GM18951 (cell line): ENCODE measurements around the gene NACC2.

ENCODE experiments used
- POLR2A ChIP-seq: IDR thresholded peaks from 4 replicates; pipeline ENCODE4 v1.6.1; 2011; ENCODE audit warnings: mild to moderate bottlenecking; ENCODE audit not compliant: insufficient read length, insufficient read depth; ENCODE audit errors: extremely low read depth
- in situ Hi-C: fragments of 300-500 bp; cut with MboI; formaldehyde crosslinking; loops from one replicate; pipeline ENCODE4 v1.12.0; 2022; ENCODE audit warnings: low sequenced_read_pairs, mixed read lengths, inconsistent platforms; ENCODE audit not compliant: unreplicated experiment

NACC2 gene

GRCh38 chr9:136054798-136055714 is 40.0 kb downstream of the NACC2 start:
- in situ Hi-C loops: no loop called here
- TF ChIP-seq POLR2A: no peak

GRCh38 chr9:136054146-136054545 is 40.9 kb downstream of the NACC2 start:
- in situ Hi-C loops: no loop called here
- no peak for TF ChIP-seq POLR2A

- in situ Hi-C loops: no loop called here
- no peak for TF ChIP-seq POLR2A
These were observed 41.3 kb downstream of the NACC2 start for GRCh38 chr9:136053757-136054142.

- in situ Hi-C loops: no loop called here
- no peak for TF ChIP-seq POLR2A
These were observed 41.9 kb downstream of the NACC2 start for GRCh38 chr9:136052991-136053756.

- TF ChIP-seq POLR2A: no peak
- in situ Hi-C loops: no loop called here
These were observed 42.6 kb downstream of the NACC2 start for GRCh38 chr9:136052472-136052880.

GRCh38 chr9:136051837-136052471 is 43.1 kb downstream of the NACC2 start:
- in situ Hi-C loops: no loop called here
- TF ChIP-seq POLR2A: no peak

- no peak for TF ChIP-seq POLR2A
- in situ Hi-C loops: no loop called here
These were observed 43.6 kb downstream of the NACC2 start for GRCh38 chr9:136051453-136051836.

GRCh38 chr9:136050701-136051452 is 44.2 kb downstream of the NACC2 start:
- in situ Hi-C loops: no loop called here
- no peak for TF ChIP-seq POLR2A

GRCh38 chr9:136050266-136050700 is 44.8 kb downstream of the NACC2 start:
- in situ Hi-C loops: no loop called here
- no peak for TF ChIP-seq POLR2A

GRCh38 chr9:136049491-136050265 is 45.4 kb downstream of the NACC2 start:
- no peak for TF ChIP-seq POLR2A
- in situ Hi-C loops: no loop called here

- in situ Hi-C loops: no loop called here
- TF ChIP-seq POLR2A: no peak
These were observed 46.3 kb downstream of the NACC2 start for GRCh38 chr9:136048560-136049411.
